ENCODE measurements around the gene TSPO.
A peak's percentile ranks its signal among the peaks of the same experiment; 100 is the strongest.

TSPO gene

DNA sequence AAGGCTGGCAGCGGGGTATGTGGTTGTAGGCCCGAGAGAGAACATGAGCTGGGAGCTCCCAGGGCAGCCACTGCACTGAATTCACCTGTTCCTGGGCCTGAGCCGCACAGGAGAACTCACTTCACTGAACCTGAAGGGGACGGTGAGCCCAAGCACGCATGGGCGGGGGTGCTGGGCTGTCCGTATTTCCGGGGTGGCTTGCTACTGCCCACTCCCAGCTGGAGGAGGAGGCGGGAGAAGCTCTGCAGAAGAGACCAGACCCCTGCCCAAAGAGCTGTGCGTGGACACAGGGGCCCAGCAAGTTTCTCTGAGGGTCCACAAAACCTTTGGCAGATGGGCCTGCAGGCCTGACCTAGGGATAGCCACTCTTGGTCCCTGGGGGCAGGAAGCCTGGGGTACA is 30.8 kb downstream of the TSPO start:
- H3K4me1 ChIP-seq (ENCODE audit: insufficient read depth, insufficient read length): peaks cover 6% of the 10 kb centered on the region
- DNase-seq (ENCODE audit: low read depth, low spot score): no peak
- H3K27me3 ChIP-seq (ENCODE audit: insufficient read depth, insufficient read length): no peaks in the 10 kb centered on the region
- H3K9ac ChIP-seq (ENCODE audit: insufficient read length, low read depth): no peak overlapping the region
- H3K4me3 ChIP-seq (ENCODE audit: insufficient read length, low read depth): no peak overlapping the region
- peaks cover 68% of the 10 kb centered on the region for H3K36me3 ChIP-seq (ENCODE audit: insufficient read depth, insufficient read length, low read length)
- H3K9me3 ChIP-seq (ENCODE audit: insufficient read depth, low read length): no peaks in the 10 kb centered on the region
- no peak for TF ChIP-seq YY1 (IDR thresholded peaks at IDR 0.05; ENCODE audit: insufficient read depth, insufficient read length)
- TF ChIP-seq ZNF274 (IDR thresholded peaks at IDR 0.05; ENCODE audit: low read depth, low read length): no peak
- no peak for TF ChIP-seq SUZ12 (IDR thresholded peaks at IDR 0.05; ENCODE audit: extremely low read depth, insufficient read depth, insufficient read length)

DNA sequence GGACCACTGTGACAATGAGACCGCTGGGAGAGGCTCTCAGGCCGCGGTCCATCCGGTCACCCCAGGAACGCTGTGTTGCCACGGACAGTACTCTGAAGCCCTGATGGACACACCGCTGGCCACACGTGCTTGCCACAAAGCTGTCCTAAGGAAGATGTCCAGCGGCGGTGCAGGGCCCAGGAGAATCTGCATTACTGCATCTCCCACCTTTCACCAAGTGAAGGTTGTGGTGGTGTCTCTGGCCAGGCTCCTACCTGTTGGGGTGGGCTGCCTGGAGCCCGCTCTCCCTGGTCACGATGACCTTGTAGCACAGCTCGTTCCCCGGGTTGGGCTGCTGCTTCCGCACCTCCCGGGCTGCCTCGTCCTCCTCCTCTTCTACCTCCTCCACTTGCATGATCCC is 31.4 kb downstream of the TSPO start:
- DNase-seq (ENCODE audit: low read depth, low spot score): no peak
- Histone ChIP-seq H3K4me3 (ENCODE audit: insufficient read length, low read depth) (no peak overlapping the region), H3K4me1 (ENCODE audit: insufficient read depth, insufficient read length) (peaks cover 6% of the 10 kb centered on the region), H3K9ac (ENCODE audit: insufficient read length, low read depth) (no peak overlapping the region), H3K9me3 (ENCODE audit: insufficient read depth, low read length) (no peaks in the 10 kb centered on the region), H3K36me3 (ENCODE audit: insufficient read depth, insufficient read length, low read length) (peaks cover 62% of the 10 kb centered on the region), H3K27me3 (ENCODE audit: insufficient read depth, insufficient read length) (no peaks in the 10 kb centered on the region)
- TF ChIP-seq SUZ12 (IDR thresholded peaks at IDR 0.05; ENCODE audit: extremely low read depth, insufficient read depth, insufficient read length) (no peak), YY1 (IDR thresholded peaks at IDR 0.05; ENCODE audit: insufficient read depth, insufficient read length) (no peak), ZNF274 (IDR thresholded peaks at IDR 0.05; ENCODE audit: low read depth, low read length) (no peak)

DNA sequence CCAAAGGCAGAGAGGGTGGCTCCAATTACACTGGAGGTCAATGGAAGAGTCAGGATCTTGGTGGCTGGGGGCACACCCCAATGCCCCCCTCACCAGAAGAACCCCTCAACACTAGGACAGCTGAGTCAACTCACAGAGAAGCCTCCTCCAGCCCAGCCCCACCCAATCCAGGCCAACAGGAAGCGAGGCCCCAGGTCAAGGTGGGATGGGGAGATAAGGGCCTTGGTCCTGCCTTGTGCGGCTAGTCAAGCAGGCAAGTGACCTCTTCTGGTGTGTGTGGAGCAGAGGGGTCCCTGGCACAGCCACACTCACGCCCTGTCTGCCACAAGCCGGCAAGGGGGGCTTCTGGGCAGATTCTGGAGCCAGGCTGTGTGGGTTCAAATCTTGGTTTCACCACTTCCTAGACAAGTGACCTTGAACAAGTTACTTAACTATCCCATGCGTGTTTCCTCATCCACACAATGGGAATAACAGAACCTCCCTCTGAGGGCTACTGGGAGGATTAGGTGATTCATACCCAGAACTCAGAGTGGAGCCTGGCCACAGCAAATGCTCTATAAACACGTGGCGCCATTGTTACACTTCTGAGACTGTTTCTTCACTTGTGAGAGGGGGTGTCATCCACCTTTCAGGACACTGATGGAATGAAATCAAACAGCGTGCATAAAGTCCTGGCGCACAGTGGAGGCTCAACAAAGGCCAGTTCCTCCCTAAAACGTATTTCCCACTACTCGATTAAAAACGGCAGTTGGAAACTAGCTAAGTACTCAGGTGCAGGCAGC is 32.3 kb downstream of the TSPO start:
- Histone ChIP-seq H3K9ac (ENCODE audit: insufficient read length, low read depth) (no peak overlapping the region), H3K4me3 (ENCODE audit: insufficient read length, low read depth) (no peak overlapping the region), H3K27me3 (ENCODE audit: insufficient read depth, insufficient read length) (no peaks in the 10 kb centered on the region), H3K9me3 (ENCODE audit: insufficient read depth, low read length) (no peaks in the 10 kb centered on the region), H3K4me1 (ENCODE audit: insufficient read depth, insufficient read length) (peaks cover 6% of the 10 kb centered on the region), H3K36me3 (ENCODE audit: insufficient read depth, insufficient read length, low read length) (peaks cover 56% of the 10 kb centered on the region)
- DNase-seq (ENCODE audit: low read depth, low spot score): no peak
- TF ChIP-seq YY1 (IDR thresholded peaks at IDR 0.05; ENCODE audit: insufficient read depth, insufficient read length): no peak
- TF ChIP-seq SUZ12 (IDR thresholded peaks at IDR 0.05; ENCODE audit: extremely low read depth, insufficient read depth, insufficient read length): no peak
- TF ChIP-seq ZNF274 (IDR thresholded peaks at IDR 0.05; ENCODE audit: low read depth, low read length): no peak

GRCh38 chr22:43185860-43186261 is 34.5 kb downstream of the TSPO start:
- TF ChIP-seq SUZ12 (IDR thresholded peaks at IDR 0.05; ENCODE audit: extremely low read depth, insufficient read depth, insufficient read length) (no peak), YY1 (IDR thresholded peaks at IDR 0.05; ENCODE audit: insufficient read depth, insufficient read length) (no peak)
- Histone ChIP-seq H3K9ac (ENCODE audit: insufficient read length, low read depth) (peak overlapping the region; percentile 82), H3K4me3 (ENCODE audit: insufficient read length, low read depth) (peak overlapping the region; percentile 87), H3K27me3 (ENCODE audit: insufficient read depth, insufficient read length) (no peaks in the 10 kb centered on the region), H3K4me1 (ENCODE audit: insufficient read depth, insufficient read length) (peaks cover 6% of the 10 kb centered on the region), H3K9me3 (ENCODE audit: insufficient read depth, low read length) (no peaks in the 10 kb centered on the region), H3K36me3 (ENCODE audit: insufficient read depth, insufficient read length, low read length) (peaks cover 35% of the 10 kb centered on the region)
- no peak for DNase-seq (ENCODE audit: low read depth, low spot score)

GRCh38 chr22:43186272-43187170 is 35.2 kb downstream of the TSPO start, which contains the start of gene TTLL12:
TTLL12 (minus strand) TSS chr22:43187134; CDS start chr22:43187069, 65 bp downstream.
- peak within 1 kb of the TSS; percentile 87 for H3K4me3 ChIP-seq (ENCODE audit: insufficient read length, low read depth)
- H3K4me1 ChIP-seq (ENCODE audit: insufficient read depth, insufficient read length): peaks cover 6% of the 10 kb centered on the region
- TF ChIP-seq YY1 (IDR thresholded peaks at IDR 0.05; ENCODE audit: insufficient read depth, insufficient read length) (no peak), SUZ12 (IDR thresholded peaks at IDR 0.05; ENCODE audit: extremely low read depth, insufficient read depth, insufficient read length) (no peak), ZNF274 (IDR thresholded peaks at IDR 0.05; ENCODE audit: low read depth, low read length) (no peak)
- peaks cover 29% of the 10 kb centered on the region for H3K36me3 ChIP-seq (ENCODE audit: insufficient read depth, insufficient read length, low read length)
- no peaks in the 10 kb centered on the region for H3K9me3 ChIP-seq (ENCODE audit: insufficient read depth, low read length)
- DNase-seq (ENCODE audit: low read depth, low spot score): no peak
- no peaks in the 10 kb centered on the region for H3K27me3 ChIP-seq (ENCODE audit: insufficient read depth, insufficient read length)
- H3K9ac ChIP-seq (ENCODE audit: insufficient read length, low read depth): peak within 1 kb of the TSS; percentile 92

GRCh38 chr22:43187171-43188099 is 36.1 kb downstream of the TSPO start:
- Histone ChIP-seq H3K9me3 (ENCODE audit: insufficient read depth, low read length) (no peaks in the 10 kb centered on the region), H3K36me3 (ENCODE audit: insufficient read depth, insufficient read length, low read length) (peaks cover 20% of the 10 kb centered on the region), H3K4me3 (ENCODE audit: insufficient read length, low read depth) (peak overlapping the region; percentile 54), H3K27me3 (ENCODE audit: insufficient read depth, insufficient read length) (no peaks in the 10 kb centered on the region), H3K9ac (ENCODE audit: insufficient read length, low read depth) (peak overlapping the region; percentile 92), H3K4me1 (ENCODE audit: insufficient read depth, insufficient read length) (peaks cover 6% of the 10 kb centered on the region)
- TF ChIP-seq SUZ12 (IDR thresholded peaks at IDR 0.05; ENCODE audit: extremely low read depth, insufficient read depth, insufficient read length) (no peak), ZNF274 (IDR thresholded peaks at IDR 0.05; ENCODE audit: low read depth, low read length) (no peak), YY1 (IDR thresholded peaks at IDR 0.05; ENCODE audit: insufficient read depth, insufficient read length) (no peak)
- peak; percentile 89 for DNase-seq (ENCODE audit: low read depth, low spot score)

Measured in NT2/D1 (cell line).